ENCODE data around the gene IL12RB2.

DNA sequence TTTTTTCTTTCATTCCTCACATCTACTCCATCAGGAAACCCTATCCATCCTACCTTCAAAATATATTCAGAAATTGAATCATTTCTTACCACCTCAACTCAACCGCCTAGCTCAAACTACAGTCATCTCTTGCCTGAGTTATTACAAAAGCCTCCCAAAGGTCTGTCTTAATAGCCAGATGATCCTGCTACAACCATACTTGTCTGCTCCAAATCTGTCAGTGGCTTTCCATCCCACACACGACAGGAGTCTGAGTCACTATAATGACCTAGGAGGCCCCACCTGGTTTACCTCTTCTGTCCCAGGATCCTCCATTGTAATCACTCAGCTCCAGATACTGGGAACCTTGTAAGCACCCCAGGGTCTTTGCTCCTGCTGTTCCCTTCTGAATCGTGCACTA lies 37.1 kb upstream of the IL12RB2 start:
- TF ChIP-seq, protein P1, sequence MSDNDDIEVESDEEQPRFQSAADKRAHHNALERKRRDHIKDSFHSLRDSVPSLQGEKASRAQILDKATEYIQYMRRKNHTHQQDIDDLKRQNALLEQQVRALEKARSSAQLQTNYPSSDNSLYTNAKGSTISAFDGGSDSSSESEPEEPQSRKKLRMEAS (IDR thresholded peaks at IDR 0.05; ENCODE audit: low read depth, low read length): no peak
- TF ChIP-seq POLR2A (IDR thresholded peaks at IDR 0.05; ENCODE audit: extremely low read depth, insufficient read length): no peak
- TF ChIP-seq, protein P2, sequence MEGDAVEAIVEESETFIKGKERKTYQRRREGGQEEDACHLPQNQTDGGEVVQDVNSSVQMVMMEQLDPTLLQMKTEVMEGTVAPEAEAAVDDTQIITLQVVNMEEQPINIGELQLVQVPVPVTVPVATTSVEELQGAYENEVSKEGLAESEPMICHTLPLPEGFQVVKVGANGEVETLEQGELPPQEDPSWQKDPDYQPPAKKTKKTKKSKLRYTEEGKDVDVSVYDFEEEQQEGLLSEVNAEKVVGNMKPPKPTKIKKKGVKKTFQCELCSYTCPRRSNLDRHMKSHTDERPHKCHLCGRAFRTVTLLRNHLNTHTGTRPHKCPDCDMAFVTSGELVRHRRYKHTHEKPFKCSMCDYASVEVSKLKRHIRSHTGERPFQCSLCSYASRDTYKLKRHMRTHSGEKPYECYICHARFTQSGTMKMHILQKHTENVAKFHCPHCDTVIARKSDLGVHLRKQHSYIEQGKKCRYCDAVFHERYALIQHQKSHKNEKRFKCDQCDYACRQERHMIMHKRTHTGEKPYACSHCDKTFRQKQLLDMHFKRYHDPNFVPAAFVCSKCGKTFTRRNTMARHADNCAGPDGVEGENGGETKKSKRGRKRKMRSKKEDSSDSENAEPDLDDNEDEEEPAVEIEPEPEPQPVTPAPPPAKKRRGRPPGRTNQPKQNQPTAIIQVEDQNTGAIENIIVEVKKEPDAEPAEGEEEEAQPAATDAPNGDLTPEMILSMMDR (IDR thresholded peaks at IDR 0.05; ENCODE audit: low read depth, low read length): no peak

Measured in NB4 (cell line).